Gastroesophageal sphincter (tissue), 3 donors: ENCODE results near the gene HMX2.

ENCODE experiments used
- CTCF ChIP-seq, 4 experiments: fragments of 200-600 bp in 2 of 4; fragments of 450-650 bp in 2 of 4; sonication (generic) in 1 of 4; IDR thresholded peaks; one replicate each; pipeline ENCODE4 v1.5.1; 2017 to 2019; ENCODE audit warnings: antibody characterized with exemption in 4 of 4, mild to moderate bottlenecking in 2 of 4, moderate library complexity in 2 of 4
- POLR2A ChIP-seq, 2 donors: fragments of 450-650 bp; IDR thresholded peaks; one replicate each; pipeline ENCODE4 v1.6.1; 2017; ENCODE audit warnings: antibody characterized with exemption in 2 of 2, mild to moderate bottlenecking in 2 of 2, moderate library complexity in 1 of 2

GRCh38 chr10:123143162-123143824 is 4.6 kb upstream of the HMX2 start:
- TF ChIP-seq POLR2A (IDR thresholded peaks at IDR 0.05): no peak
- no peak for TF ChIP-seq CTCF (IDR thresholded peaks at IDR 0.05)
